Adrenal gland (tissue), 12 donors: Measurements from ENCODE around the gene RPAIN. TPM values are rescaled to one million over a fixed set of nuclear protein-coding genes. Genes with fewer than 3 reads are reported as not detected.
A peak's percentile ranks its signal among the peaks of the same experiment; 100 is the strongest.

Experiments used
- DNase-seq, 7 donors: peaks; one replicate each; pipeline ENCODE4 v3.0.0-alpha.2; 2019 to 2020
- H3K27ac ChIP-seq, 5 donors: fragments of 200-600 bp; sonication (generic) in 4 of 5; 1 replicate in 3 of 5; 2 replicates in 2 of 5; pipeline versions ENCODE4 v1.5.1 to v1.8.0; 2016 to 2020; ENCODE audit warnings: mild to moderate bottlenecking in 1 of 5
- H3K27me3 ChIP-seq: fragments of 200-600 bp; 2 replicates; pipeline ENCODE4 v1.8.0; 2021
- H3K36me3 ChIP-seq, 2 donors: fragments of 200-600 bp; replicated peaks in 1 of 2; 1 replicate in 1 of 2; 2 replicates in 1 of 2; pipeline versions ENCODE4 v1.5.1 to v1.8.0; 2018 to 2022
- H3K4me1 ChIP-seq, 2 donors: fragments of 200-600 bp; replicated peaks in 1 of 2; 1 replicate in 1 of 2; 2 replicates in 1 of 2; pipeline versions ENCODE4 v1.5.1 to v1.8.0; 2018 to 2021
- H3K4me3 ChIP-seq, 4 donors: fragments of 200-600 bp; sonication (generic) in 3 of 4; one replicate each; pipeline ENCODE4 v1.5.1; 2016 to 2018
- H3K9me3 ChIP-seq, 3 donors: fragments of 200-600 bp; sonication (generic) in 1 of 3; replicated peaks in 1 of 3; 1 replicate in 2 of 3; 2 replicates in 1 of 3; pipeline versions ENCODE4 v1.5.1 to v1.8.0; 2016 to 2021
- CTCF ChIP-seq, 6 experiments: fragments of 450-650 bp in 4 of 6; fragments of 200-600 bp in 2 of 6; sonication (generic) in 1 of 6; IDR thresholded peaks; 1 replicate in 5 of 6; 2 replicates in 1 of 6; pipeline versions ENCODE4 v1.5.1 to v1.8.0; 2016 to 2021; ENCODE audit warnings: antibody characterized with exemption in 6 of 6, mild to moderate bottlenecking in 2 of 6, moderate library complexity in 1 of 6
- POLR2A ChIP-seq, 2 donors: fragments of 450-650 bp; IDR thresholded peaks; one replicate each; pipeline ENCODE4 v1.6.1; 2017; ENCODE audit warnings: antibody characterized with exemption in 2 of 2, mild to moderate bottlenecking in 2 of 2, moderate library complexity in 1 of 2
- WGBS, 4 donors: extraction: QIAGEN DNeasy Blood & Tissue Kit in 2 of 4; methylation state at CpG; one replicate each; pipeline versions ENCODE4 v1.1.5 to v1.1.7; 2013 to 2017; 5-methylcytosine and 5-hydroxymethylcytosine counted together
- intact Hi-C, 2 donors: fragments of 100-400 bp; cut with DNase I; formaldehyde crosslinking; loops; one replicate each; pipeline versions ENCODE4 v1.14.1 to v1.15.0; 2022 to 2023
- polyA plus RNA-seq, 3 donors: library from polyadenylated mRNA; stranded (reverse); fragments of 200-250 nt in 2 of 3; fragments of 350-450 nt in 1 of 3; fragmentation: Illumina TruSeq in 1 of 3; extraction: RNeasy Lipid Tissue Mini Kit (QIAGEN cat#74804) in 1 of 3; gene quantifications; one replicate each; pipeline ENCODE4 v1.2.3, GENCODE V29; 2013 to 2014
- total RNA-seq, 9 donors: library from RNA; depleted of rRNA in 4 of 9; stranded (reverse); fragments of >200 nt in 4 of 9; fragments of 120-200 nt in 1 of 9; fragmentation: NEBNext Ultra II Directional in 1 of 9; extraction: Animal tissue kit (Norgen Biotek cat#: 25700) in 1 of 9; gene quantifications; one replicate each; pipeline versions ENCODE4 v1.1.0 to v1.2.4, GENCODE V29; 2013 to 2023
- donor health status: healthy with polysubstance abuse.
- donor health status: Bipolar disorder and iron deficiency.
- donor health status: DM: yes; HTN: yes; CAD: no.
- donor health status: DM: no; HTN: no; CAD: no.
- donor health status: DM: no; HTN: no; CAD: no.
- donor health status: DM: yes; HTN: yes; CAD: no.

Gene RPAIN
- total and polyA plus RNA-seq, 12 donors, result 26.1 to 73.6 (median 33.1) TPM

DNA sequence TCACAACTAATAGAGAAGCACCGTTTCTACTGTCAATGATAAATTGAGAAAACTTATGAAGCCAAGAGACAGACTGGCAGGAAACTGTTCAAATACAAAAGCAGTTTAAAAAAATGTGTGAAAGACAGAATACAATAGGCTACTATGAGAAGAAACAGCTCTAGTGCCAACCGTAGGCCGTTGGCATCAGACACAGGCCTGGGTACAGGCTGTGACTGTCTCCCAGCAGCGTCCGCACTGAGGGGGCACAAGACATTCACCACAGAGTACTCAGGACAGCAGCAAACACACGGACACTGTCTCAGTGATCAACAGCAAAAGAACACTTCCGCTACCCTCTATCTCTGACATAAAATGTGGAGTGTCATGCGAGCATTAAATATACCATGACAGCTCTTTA is 26.8 kb downstream of the RPAIN start:
- no peak for TF ChIP-seq CTCF (IDR thresholded peaks at IDR 0.05)
- no peak for TF ChIP-seq POLR2A (IDR thresholded peaks at IDR 0.05)
- intact Hi-C loops, result no loop called here
- H3K4me1 ChIP-seq, result no peaks in the 10 kb centered on the region
- H3K27ac ChIP-seq, result no peak overlapping the region
- no peak overlapping the region for H3K4me3 ChIP-seq
- peaks cover 0 to 65% of the 10 kb centered on the region in 2 donors for H3K36me3 ChIP-seq
- no peaks in the 10 kb centered on the region for H3K27me3 ChIP-seq
- no peak for DNase-seq
- no peaks in the 10 kb centered on the region for H3K9me3 ChIP-seq
- WGBS, 4 donors, result 82 to 93% (median 87%) methylated on average over 8 of the region's 8 CpGs

- DNase-seq, result no peak
- 83 to 90% (median 87%) methylated on average over 10 of the region's 10 CpGs for WGBS, 4 donors
- no peak overlapping the region for H3K27ac ChIP-seq
- TF ChIP-seq POLR2A (IDR thresholded peaks at IDR 0.05), result no peak
- TF ChIP-seq CTCF (IDR thresholded peaks at IDR 0.05), result no peak
- H3K9me3 ChIP-seq, result no peaks in the 10 kb centered on the region
- H3K4me3 ChIP-seq, result no peak overlapping the region
- H3K4me1 ChIP-seq, result peaks cover 7 to 21% of the 10 kb centered on the region in 2 donors
- peaks cover 0 to 16% of the 10 kb centered on the region in 2 donors for H3K36me3 ChIP-seq
- H3K27me3 ChIP-seq, result no peaks in the 10 kb centered on the region
- intact Hi-C loops, result no loop called here
Observed at GRCh38 chr17:5464717-5465507, 44.9 kb downstream of the RPAIN start.

DNA sequence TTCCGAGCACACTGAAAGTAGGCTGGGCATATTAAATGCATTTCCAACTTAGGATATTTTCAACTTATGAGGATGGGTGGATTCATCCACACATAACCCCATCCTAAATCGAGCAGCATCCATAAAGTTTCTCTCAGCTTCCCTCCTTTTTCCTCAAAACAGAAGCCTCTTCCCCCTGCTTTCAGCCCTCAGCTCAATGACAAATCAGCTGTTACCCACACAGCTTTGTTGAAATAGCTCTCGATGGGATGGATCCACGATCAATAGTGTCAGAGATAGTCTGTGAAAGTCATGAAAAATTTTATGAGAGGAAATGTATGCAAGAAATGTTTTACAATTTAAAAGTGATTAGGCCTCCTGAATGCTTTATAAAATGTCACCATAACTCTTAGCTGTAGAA is 46.3 kb downstream of the RPAIN start:
- DNase-seq, result no peak
- TF ChIP-seq POLR2A (IDR thresholded peaks at IDR 0.05) (no peak), CTCF (IDR thresholded peaks at IDR 0.05) (no peak)
- peaks cover 0 to 4% of the 10 kb centered on the region in 2 donors for H3K36me3 ChIP-seq
- H3K4me3 ChIP-seq, result no peak overlapping the region
- H3K27me3 ChIP-seq, result no peaks in the 10 kb centered on the region
- peaks cover 7 to 21% of the 10 kb centered on the region in 2 donors for H3K4me1 ChIP-seq
- WGBS, 4 donors, result 90 to 92% (median 92%) methylated on average over 4 of the region's 4 CpGs
- H3K27ac ChIP-seq, result no peak overlapping the region
- intact Hi-C loops, result no loop called here
- no peaks in the 10 kb centered on the region for H3K9me3 ChIP-seq

DNA sequence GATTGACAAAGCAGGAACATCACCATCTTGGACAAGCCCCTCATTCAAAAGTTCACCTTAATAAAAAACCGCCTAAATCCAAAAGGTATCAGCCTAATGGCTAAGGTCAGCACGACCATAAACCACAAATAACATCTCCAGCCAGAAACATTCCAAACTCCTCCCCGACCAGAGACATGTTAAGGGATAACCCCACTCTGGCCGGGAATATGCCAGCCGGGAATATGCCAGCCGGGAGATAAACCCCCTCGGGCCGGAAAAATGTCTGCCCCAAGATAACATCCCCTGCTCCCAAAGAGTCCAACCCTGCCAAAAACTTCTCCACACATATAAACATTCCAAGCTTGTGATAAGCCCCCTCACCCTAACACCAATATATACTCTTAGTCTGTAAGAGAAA is 47.4 kb downstream of the RPAIN start:
- no peaks in the 10 kb centered on the region for H3K27me3 ChIP-seq
- intact Hi-C loops, result no loop called here
- peak overlapping the region in 2 of 4 donors; percentile 76 to 90 for H3K4me3 ChIP-seq
- WGBS, 4 donors, result 3 to 13% (median 7%) methylated on average over 6 to 8 of the region's 8 CpGs
- H3K27ac ChIP-seq, result no peak overlapping the region
- H3K36me3 ChIP-seq, result peaks cover 0 to 5% of the 10 kb centered on the region in 2 donors
- no peak for TF ChIP-seq CTCF (IDR thresholded peaks at IDR 0.05)
- no peak for TF ChIP-seq POLR2A (IDR thresholded peaks at IDR 0.05)
- peaks cover 7 to 21% of the 10 kb centered on the region in 2 donors for H3K4me1 ChIP-seq
- no peak for DNase-seq
- H3K9me3 ChIP-seq, result no peaks in the 10 kb centered on the region
